Neuron (in vitro differentiated cells): Measurements from ENCODE around the gene GRM8.

Experiments
- H2AFZ ChIP-seq: one replicate; pipeline ENCODE4 v1.6.1; 2013; ENCODE audit warnings: low read depth, mild to moderate bottlenecking, inconsistent platforms, low read length, moderate library complexity
- H3K27me3 ChIP-seq: one replicate; pipeline ENCODE4 v1.6.1; 2013; ENCODE audit warnings: low read length; ENCODE audit not compliant: insufficient read depth
- H3K36me3 ChIP-seq: one replicate; pipeline ENCODE4 v1.6.1; 2013; ENCODE audit warnings: low read length; ENCODE audit not compliant: insufficient read depth
- H3K4me1 ChIP-seq: one replicate; pipeline ENCODE4 v1.6.1; 2013; ENCODE audit warnings: low read length; ENCODE audit not compliant: insufficient read depth
- H3K4me3 ChIP-seq: 2 replicates; pipeline ENCODE4 v1.5.1; 2013; ENCODE audit warnings: mild to moderate bottlenecking, low read length, moderate library complexity
- H3K9me3 ChIP-seq: one replicate; pipeline ENCODE4 v1.6.1; 2013; ENCODE audit warnings: low read length

The GRM8 gene

DNA sequence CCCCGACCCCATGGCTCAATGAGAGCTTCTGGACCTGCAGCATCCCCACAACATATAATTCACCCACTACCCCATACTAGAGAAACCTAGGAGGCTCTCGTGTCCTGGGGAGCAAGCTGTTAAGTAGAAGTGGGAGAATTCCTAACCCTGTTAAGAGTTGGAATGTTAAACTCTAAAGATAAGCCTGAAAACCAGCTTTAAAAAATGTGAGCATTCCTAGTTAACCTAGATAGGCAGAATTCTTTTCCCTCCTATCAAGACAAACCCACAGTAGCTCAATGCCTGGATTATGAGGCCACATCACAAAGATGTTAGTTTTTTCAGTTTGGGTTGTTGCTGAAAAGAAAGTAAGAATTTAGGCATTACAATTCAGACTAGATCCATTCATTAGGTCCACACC, 42.9 kb downstream of the GRM8 start:
- H3K9me3 ChIP-seq = no peaks in the 10 kb centered on the region
- H3K4me1 ChIP-seq = no peaks in the 10 kb centered on the region
- H3K4me3 ChIP-seq = no peak overlapping the region
- no peaks in the 10 kb centered on the region for H3K36me3 ChIP-seq
- H2AFZ ChIP-seq = no peak overlapping the region
- H3K27me3 ChIP-seq = no peaks in the 10 kb centered on the region

DNA sequence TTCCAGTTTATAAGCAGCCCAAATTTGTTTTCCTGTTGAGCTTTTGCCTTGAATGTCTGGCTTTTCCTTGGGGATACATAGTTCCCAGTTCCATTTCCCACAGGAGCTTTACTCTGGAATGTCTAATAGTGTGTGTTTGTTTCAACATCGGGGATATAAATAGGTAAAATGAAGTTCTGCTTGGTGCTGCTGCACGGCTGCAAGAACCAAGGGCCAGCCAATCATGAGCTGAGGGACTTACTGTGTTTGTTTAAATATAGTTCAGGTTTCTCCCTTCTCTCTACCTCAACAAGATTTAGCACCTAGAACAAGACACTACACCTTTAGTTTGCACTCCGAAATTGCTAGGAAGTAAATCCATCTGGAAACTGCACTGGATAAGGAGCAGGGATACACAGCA, 43.9 kb downstream of the GRM8 start:
- Histone ChIP-seq H3K9me3 (no peaks in the 10 kb centered on the region), H2AFZ (no peak overlapping the region), H3K27me3 (no peaks in the 10 kb centered on the region), H3K4me1 (no peaks in the 10 kb centered on the region), H3K4me3 (no peak overlapping the region), H3K36me3 (no peaks in the 10 kb centered on the region)

GRCh38 chr7:127208351-127208750, 44.4 kb downstream of the GRM8 start:
- Histone ChIP-seq H3K4me1 (no peaks in the 10 kb centered on the region), H3K4me3 (no peak overlapping the region), H3K27me3 (no peaks in the 10 kb centered on the region), H3K9me3 (no peaks in the 10 kb centered on the region), H3K36me3 (no peaks in the 10 kb centered on the region), H2AFZ (no peak overlapping the region)

GRCh38 chr7:127207806-127208205, 44.9 kb downstream of the GRM8 start:
- Histone ChIP-seq H3K27me3 (no peaks in the 10 kb centered on the region), H2AFZ (no peak overlapping the region), H3K4me3 (no peak overlapping the region), H3K4me1 (no peaks in the 10 kb centered on the region), H3K36me3 (no peaks in the 10 kb centered on the region), H3K9me3 (no peaks in the 10 kb centered on the region)

GRCh38 chr7:127207230-127207629, 45.5 kb downstream of the GRM8 start:
- Histone ChIP-seq H3K4me1 (no peaks in the 10 kb centered on the region), H3K27me3 (no peaks in the 10 kb centered on the region), H3K4me3 (no peak overlapping the region), H3K9me3 (no peaks in the 10 kb centered on the region), H3K36me3 (no peaks in the 10 kb centered on the region), H2AFZ (no peak overlapping the region)

GRCh38 chr7:127194571-127194970, 58.2 kb downstream of the GRM8 start:
- H3K4me3 ChIP-seq = no peak overlapping the region
- H2AFZ ChIP-seq = no peak overlapping the region
- H3K27me3 ChIP-seq = no peaks in the 10 kb centered on the region
- H3K36me3 ChIP-seq = no peaks in the 10 kb centered on the region
- H3K9me3 ChIP-seq = no peaks in the 10 kb centered on the region
- no peaks in the 10 kb centered on the region for H3K4me1 ChIP-seq

DNA sequence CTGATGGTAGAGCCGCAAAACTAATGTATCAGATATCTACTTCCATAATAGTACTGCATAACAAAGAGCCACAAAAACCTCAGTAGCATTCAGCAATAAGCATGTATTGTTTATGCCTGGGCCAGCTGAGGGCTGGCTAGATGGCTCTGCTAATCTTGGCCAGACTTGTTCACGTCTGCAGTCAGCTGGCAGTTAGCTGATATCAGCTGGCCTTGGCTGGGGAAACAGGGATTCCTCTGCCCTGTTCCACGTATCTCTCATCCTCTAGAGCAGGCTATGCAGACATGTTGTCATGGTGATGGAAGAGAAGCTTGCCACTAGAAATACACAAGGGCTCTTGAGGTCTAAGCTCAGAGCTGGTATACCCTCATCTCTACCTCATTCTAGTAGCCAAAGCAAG, 62.9 kb downstream of the GRM8 start:
- Histone ChIP-seq H3K4me1 (no peaks in the 10 kb centered on the region), H2AFZ (no peak overlapping the region), H3K27me3 (no peaks in the 10 kb centered on the region)

DNA sequence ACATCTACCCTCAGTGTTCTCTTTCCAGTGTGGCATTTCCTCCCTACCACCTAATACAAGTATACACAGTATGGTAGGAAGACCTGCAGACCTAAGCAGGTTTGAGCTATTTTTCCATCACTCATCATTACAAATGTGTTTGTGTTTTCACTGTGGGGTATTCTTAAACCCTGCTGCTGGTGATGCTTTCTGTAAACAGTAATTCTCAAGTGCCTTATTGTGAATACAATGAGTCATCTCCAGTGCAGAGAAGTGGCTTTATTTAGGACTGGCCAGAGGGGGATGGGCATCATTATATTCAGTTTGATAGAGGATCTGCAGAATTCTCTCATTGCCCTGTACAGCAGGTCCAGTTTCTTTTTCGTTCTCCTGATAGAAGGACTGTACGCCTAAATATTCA, 63.7 kb downstream of the GRM8 start:
- Histone ChIP-seq H3K4me3 (no peak overlapping the region), H3K4me1 (no peaks in the 10 kb centered on the region), H3K9me3 (no peaks in the 10 kb centered on the region), H3K27me3 (no peaks in the 10 kb centered on the region), H3K36me3 (no peaks in the 10 kb centered on the region), H2AFZ (no peak overlapping the region)

More for the DNA sequence above, 62.9 kb downstream of the GRM8 start:
- no peaks in the 10 kb centered on the region for H3K9me3 ChIP-seq
- no peak overlapping the region for H3K4me3 ChIP-seq
- no peaks in the 10 kb centered on the region for H3K36me3 ChIP-seq

DNA sequence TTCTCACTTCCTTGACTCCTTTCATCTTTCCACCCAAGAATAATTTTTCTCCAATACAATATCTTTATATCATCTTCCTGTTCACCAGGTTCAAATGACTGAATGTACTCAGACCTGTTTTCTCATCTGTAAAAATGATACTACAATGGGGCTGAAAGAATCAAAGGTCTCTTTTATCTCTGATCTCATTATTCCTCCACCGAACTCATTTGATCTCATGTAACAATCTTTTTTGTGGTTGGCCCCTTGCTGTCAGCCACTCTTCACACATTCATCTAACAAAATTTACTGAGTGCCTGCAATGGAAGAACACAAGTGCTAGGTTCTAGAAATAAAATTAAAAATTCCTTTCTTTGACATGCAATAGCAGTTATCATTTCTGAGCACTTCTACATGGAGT, 65.0 kb downstream of the GRM8 start:
- Histone ChIP-seq H2AFZ (no peak overlapping the region), H3K36me3 (no peaks in the 10 kb centered on the region), H3K27me3 (no peaks in the 10 kb centered on the region), H3K9me3 (no peaks in the 10 kb centered on the region), H3K4me3 (no peak overlapping the region), H3K4me1 (no peaks in the 10 kb centered on the region)

- H3K4me3 ChIP-seq = no peak overlapping the region
- no peaks in the 10 kb centered on the region for H3K4me1 ChIP-seq
- H3K36me3 ChIP-seq = no peaks in the 10 kb centered on the region
- H3K9me3 ChIP-seq = no peaks in the 10 kb centered on the region
- H2AFZ ChIP-seq = no peak overlapping the region
- no peaks in the 10 kb centered on the region for H3K27me3 ChIP-seq
Observed at GRCh38 chr7:127186686-127187085, 66.1 kb downstream of the GRM8 start.

GRCh38 chr7:127177156-127177555, 75.6 kb downstream of the GRM8 start:
- Histone ChIP-seq H2AFZ (no peak overlapping the region), H3K4me3 (no peak overlapping the region), H3K9me3 (no peaks in the 10 kb centered on the region), H3K4me1 (no peaks in the 10 kb centered on the region), H3K36me3 (no peaks in the 10 kb centered on the region), H3K27me3 (no peaks in the 10 kb centered on the region)

DNA sequence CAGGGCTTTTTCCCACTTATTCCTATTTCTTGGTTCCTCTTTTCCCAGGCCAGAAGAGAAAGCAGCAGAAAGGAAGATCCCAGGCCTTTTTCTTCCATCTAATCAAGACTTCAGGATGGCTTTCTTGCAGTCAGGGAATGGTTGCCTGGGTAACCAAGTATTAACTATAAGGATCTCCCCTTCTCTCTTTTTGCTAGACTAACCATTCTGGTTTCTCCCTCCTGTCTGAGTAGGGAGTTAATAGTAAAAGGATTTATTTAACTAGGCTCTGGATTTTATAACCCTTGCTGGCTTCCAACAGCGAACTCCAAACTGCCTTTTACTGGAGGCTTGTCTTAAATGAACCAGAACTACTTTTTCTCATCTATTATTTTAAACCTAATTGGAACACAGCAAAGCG, 90.4 kb downstream of the GRM8 start:
- no peaks in the 10 kb centered on the region for H3K27me3 ChIP-seq
- H2AFZ ChIP-seq = no peak overlapping the region
- H3K9me3 ChIP-seq = no peaks in the 10 kb centered on the region
- H3K4me3 ChIP-seq = no peak overlapping the region
- no peaks in the 10 kb centered on the region for H3K4me1 ChIP-seq
- H3K36me3 ChIP-seq = no peaks in the 10 kb centered on the region

DNA sequence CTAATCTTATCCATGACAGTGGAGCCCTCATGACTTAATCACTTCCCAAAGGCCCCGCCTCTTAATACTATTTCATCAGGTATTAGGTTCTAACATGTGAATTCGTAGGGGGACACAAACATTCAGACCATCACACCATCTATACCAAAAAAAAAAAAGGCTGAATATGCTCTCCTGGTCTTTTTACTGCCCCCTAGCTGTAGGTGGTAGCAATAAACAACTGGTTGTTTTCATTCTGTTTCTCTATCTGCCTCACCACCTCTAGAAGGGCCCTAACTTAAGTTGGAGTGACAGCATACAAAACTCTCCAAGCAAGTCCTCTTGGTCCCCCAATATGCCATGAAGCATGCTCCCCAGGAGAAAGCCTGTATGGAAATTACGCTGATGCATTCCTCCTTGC, 94.1 kb downstream of the GRM8 start:
- Histone ChIP-seq H2AFZ (no peak overlapping the region), H3K9me3 (no peaks in the 10 kb centered on the region), H3K4me1 (no peaks in the 10 kb centered on the region), H3K4me3 (no peak overlapping the region), H3K36me3 (no peaks in the 10 kb centered on the region), H3K27me3 (no peaks in the 10 kb centered on the region)

DNA sequence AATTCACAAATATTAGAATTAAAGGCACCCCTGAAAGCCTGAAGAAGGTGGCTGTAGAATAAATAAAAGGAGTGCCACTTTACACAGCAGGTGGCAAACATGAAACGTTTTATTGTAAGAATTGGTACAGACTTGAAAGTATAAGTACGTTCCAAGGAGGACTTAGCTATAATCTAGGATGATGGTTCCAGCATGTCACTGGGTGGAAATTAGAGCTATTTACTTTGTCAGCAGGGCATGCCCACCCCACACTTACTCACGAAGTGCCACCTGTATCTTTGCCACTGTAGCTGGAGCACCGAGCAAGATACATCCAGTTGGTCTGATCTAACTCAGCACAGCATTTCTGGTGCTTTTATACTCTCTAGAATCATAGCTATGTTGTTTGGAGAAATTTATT, 97.8 kb downstream of the GRM8 start:
- no peak overlapping the region for H3K4me3 ChIP-seq
- H3K36me3 ChIP-seq = no peaks in the 10 kb centered on the region
- H2AFZ ChIP-seq = no peak overlapping the region
- no peaks in the 10 kb centered on the region for H3K9me3 ChIP-seq
- no peaks in the 10 kb centered on the region for H3K27me3 ChIP-seq
- H3K4me1 ChIP-seq = no peaks in the 10 kb centered on the region
